OCI-LY1 (cell line): ENCODE results near the gene PDE4D.

Experiments
- H2AFZ ChIP-seq: fragments of 200-600 bp; sonication (generic), shearing (Covaris generic); 2 replicates; pipeline ENCODE4 v1.6.0; 2014; ENCODE audit warnings: antibody characterized with exemption, mild to moderate bottlenecking, low read length
- H3F3A ChIP-seq: fragments of 200-600 bp; sonication (generic), shearing (Covaris generic); 2 replicates; pipeline ENCODE4 v1.6.0; 2014; ENCODE audit warnings: mild to moderate bottlenecking, antibody characterized with exemption, low read length, moderate library complexity; ENCODE audit not compliant: insufficient read depth
- H3K27ac ChIP-seq: fragments of 200-600 bp; sonication (generic); 2 replicates; pipeline ENCODE4 v1.5.1; 2014; ENCODE audit warnings: low read length, mixed run types, mild to moderate bottlenecking, low read depth; ENCODE audit not compliant: poor library complexity, severe bottlenecking
- H3K27me3 ChIP-seq: fragments of 200-600 bp; sonication (generic); 2 replicates; pipeline ENCODE4 v1.6.0; 2014; ENCODE audit warnings: antibody characterized with exemption, mild to moderate bottlenecking, low read length, moderate library complexity; ENCODE audit not compliant: insufficient read depth
- H3K36me3 ChIP-seq: fragments of 200-600 bp; sonication (generic); 2 replicates; pipeline ENCODE4 v1.6.1; 2014; ENCODE audit warnings: mild to moderate bottlenecking, antibody characterized with exemption, low read length, moderate library complexity, mixed read lengths; ENCODE audit not compliant: insufficient read depth
- H3K4me1 ChIP-seq: fragments of 200-600 bp; sonication (generic); 2 replicates; pipeline ENCODE4 v1.5.1; 2014; ENCODE audit warnings: mild to moderate bottlenecking, low read length, moderate library complexity; ENCODE audit not compliant: insufficient read depth, severe bottlenecking
- H3K4me2 ChIP-seq: fragments of 200-600 bp; sonication (generic), shearing (Covaris generic); 2 replicates; pipeline ENCODE4 v1.6.1; 2014; ENCODE audit warnings: low read length
- H3K4me3 ChIP-seq: fragments of 200-600 bp; sonication (generic); 2 replicates; pipeline ENCODE4 v1.5.1; 2014; ENCODE audit warnings: low read length, low read depth, mild to moderate bottlenecking, mixed read lengths; ENCODE audit not compliant: poor library complexity, severe bottlenecking
- H3K79me2 ChIP-seq: fragments of 200-600 bp; shearing (Covaris generic); 2 replicates; pipeline ENCODE4 v1.6.1; 2016; ENCODE audit warnings: mixed run types, low read length, mixed read lengths; ENCODE audit not compliant: insufficient read depth
- H3K9ac ChIP-seq: fragments of 200-600 bp; sonication (generic), shearing (Covaris generic); 2 replicates; pipeline ENCODE4 v1.6.1; 2014; ENCODE audit warnings: mild to moderate bottlenecking, low read length, mixed read lengths
- H3K9me2 ChIP-seq: fragments of 200-600 bp; sonication (generic), shearing (Covaris generic); 2 replicates; pipeline ENCODE4 v1.6.1; 2014; ENCODE audit warnings: low read depth, mild to moderate bottlenecking, low read length, mixed read lengths
- H3K9me3 ChIP-seq: fragments of 200-600 bp; shearing (Covaris generic); 2 replicates; pipeline ENCODE4 v1.6.1; 2014; ENCODE audit warnings: low read length, mixed read lengths
- H4K20me1 ChIP-seq: fragments of 200-600 bp; sonication (generic), shearing (Covaris generic); 2 replicates; pipeline ENCODE4 v1.6.0; 2016; ENCODE audit warnings: mild to moderate bottlenecking, low read length; ENCODE audit not compliant: insufficient read depth
- CTCF ChIP-seq: fragments of 200-600 bp; sonication (generic), shearing (Covaris generic); IDR thresholded peaks from 2 replicates; pipeline ENCODE4 v1.5.1; 2017; ENCODE audit warnings: mild to moderate bottlenecking, antibody characterized with exemption, low read length, moderate library complexity, mixed read lengths
- EZH2 ChIP-seq: fragments of 200-600 bp; sonication (generic), shearing (Covaris generic); IDR thresholded peaks from 2 replicates; pipeline ENCODE4 v1.8.0; 2017; ENCODE audit warnings: borderline replicate concordance, mixed run types, mild to moderate bottlenecking, antibody characterized with exemption, low read length, moderate library complexity, mixed read lengths

The PDE4D gene

DNA sequence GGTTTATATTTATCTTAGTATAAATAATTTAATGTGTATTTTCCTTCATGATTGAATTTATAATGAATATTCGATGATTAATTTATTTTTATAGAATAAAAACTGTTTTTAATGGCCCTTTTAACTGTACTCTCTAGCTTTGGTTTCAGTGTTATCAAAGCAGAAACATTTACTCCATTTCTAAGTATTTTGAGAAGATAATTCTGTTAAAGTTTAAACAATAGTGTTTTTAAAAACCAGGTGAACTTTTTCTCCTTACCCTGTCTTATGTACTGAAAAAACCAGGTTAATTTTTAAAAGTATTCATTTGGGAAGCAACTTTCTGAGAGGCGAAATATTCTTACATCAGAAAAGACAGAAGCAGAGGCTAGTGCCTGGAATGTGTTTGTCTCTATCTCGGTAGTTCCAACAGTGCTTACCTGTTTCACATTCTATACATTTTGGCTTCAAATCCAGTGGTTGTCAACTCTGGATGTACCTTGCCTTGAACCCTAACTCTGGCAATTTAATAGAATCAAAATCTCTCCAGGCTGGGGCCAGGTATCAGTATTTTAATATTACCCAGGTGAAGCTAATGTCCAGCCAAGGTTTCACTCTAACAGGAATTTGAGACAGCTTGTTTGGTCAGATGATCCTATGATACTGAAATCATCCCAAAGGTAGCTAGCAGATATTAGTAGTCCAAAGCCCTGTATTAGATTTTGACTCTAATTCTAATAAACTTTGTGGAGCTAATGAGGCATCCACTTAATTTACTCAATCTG is 434.4 kb downstream of the PDE4D start:
- Histone ChIP-seq H3K36me3 (no peaks in the 10 kb centered on the region), H3K4me1 (no peaks in the 10 kb centered on the region)

DNA sequence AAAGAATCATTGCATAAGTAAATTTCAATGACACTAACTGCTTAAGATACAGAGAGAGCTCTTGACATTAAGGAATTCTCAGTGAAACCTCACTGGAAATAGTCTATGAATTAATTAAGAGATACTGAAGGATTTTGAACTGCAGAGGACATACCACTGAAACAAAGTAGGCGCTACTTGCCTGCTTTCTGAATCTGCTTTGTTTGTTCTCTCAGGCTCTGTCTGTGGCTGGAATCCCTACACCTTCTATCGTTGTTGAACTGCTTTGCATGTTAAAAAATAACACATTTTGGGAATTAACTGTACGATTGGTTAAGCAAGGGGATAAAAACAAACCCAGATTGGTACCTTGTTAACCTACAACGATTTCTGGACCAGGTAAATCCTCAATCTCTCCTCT is 435.2 kb downstream of the PDE4D start:
- TF ChIP-seq CTCF (no peak), EZH2 (no peak)
- H3K9me2 ChIP-seq = no peaks in the 10 kb centered on the region
- no peak overlapping the region for H3K27ac ChIP-seq
- H3F3A ChIP-seq = no peaks in the 10 kb centered on the region
- H3K4me1 ChIP-seq = no peaks in the 10 kb centered on the region
- H2AFZ ChIP-seq = no peak overlapping the region
- no peaks in the 10 kb centered on the region for H4K20me1 ChIP-seq
- no peak overlapping the region for H3K4me3 ChIP-seq
- H3K9me3 ChIP-seq = no peaks in the 10 kb centered on the region
- H3K79me2 ChIP-seq = no peaks in the 10 kb centered on the region
- H3K9ac ChIP-seq = no peak overlapping the region
- no peaks in the 10 kb centered on the region for H3K36me3 ChIP-seq
- H3K4me2 ChIP-seq = no peak overlapping the region
- H3K27me3 ChIP-seq = no peaks in the 10 kb centered on the region

More for the DNA sequence above, 434.4 kb downstream of the PDE4D start:
- no peak overlapping the region for H3K4me3 ChIP-seq
- TF ChIP-seq EZH2 = no peak
- no peak for TF ChIP-seq CTCF
- H3F3A ChIP-seq = no peaks in the 10 kb centered on the region
- H4K20me1 ChIP-seq = no peaks in the 10 kb centered on the region
- H3K27me3 ChIP-seq = no peaks in the 10 kb centered on the region
- H3K9ac ChIP-seq = no peak overlapping the region
- no peaks in the 10 kb centered on the region for H3K9me2 ChIP-seq
- no peak overlapping the region for H3K4me2 ChIP-seq
- H3K9me3 ChIP-seq = no peaks in the 10 kb centered on the region
- H2AFZ ChIP-seq = no peak overlapping the region
- H3K79me2 ChIP-seq = no peaks in the 10 kb centered on the region
- H3K27ac ChIP-seq = no peak overlapping the region

GRCh38 chr5:59449905-59450644 is 443.5 kb downstream of the PDE4D start:
- H3K9ac ChIP-seq = no peak overlapping the region
- H3K79me2 ChIP-seq = no peaks in the 10 kb centered on the region
- no peak overlapping the region for H2AFZ ChIP-seq
- no peaks in the 10 kb centered on the region for H4K20me1 ChIP-seq
- H3K9me2 ChIP-seq = no peaks in the 10 kb centered on the region
- no peak overlapping the region for H3K4me2 ChIP-seq
- H3K4me1 ChIP-seq = no peaks in the 10 kb centered on the region
- H3K9me3 ChIP-seq = no peaks in the 10 kb centered on the region
- H3F3A ChIP-seq = no peaks in the 10 kb centered on the region
- no peak for TF ChIP-seq EZH2
- no peak for TF ChIP-seq CTCF
- no peaks in the 10 kb centered on the region for H3K36me3 ChIP-seq
- no peak overlapping the region for H3K27ac ChIP-seq
- no peak overlapping the region for H3K4me3 ChIP-seq
- H3K27me3 ChIP-seq = no peaks in the 10 kb centered on the region
